Stimulated activated CD4-positive, alpha-beta T cell treated with anti-CD3 and anti-CD28 coated beads, Interleukin-15, amount 100 ng/mL, for 24 hours (primary cell): ENCODE measurements around the gene NR1D2.
"Not testable (repeated sequence)": the region's sequence is repeated elsewhere in the genome, so short reads cannot be mapped to it uniquely, and the experiment has no call there.

Experiments used
- DNase-seq: peaks from one replicate; pipeline ENCODE4 v3.0.0-alpha.2; 2020

The NR1D2 gene

GRCh38 chr3:23944861-23945662 is at the start of gene NR1D2:
Gene NR1D2 (plus strand): TSS chr3:23945286. CDS start chr3:23945579, 293 bp downstream.
- peak; percentile 83 for DNase-seq

DNA sequence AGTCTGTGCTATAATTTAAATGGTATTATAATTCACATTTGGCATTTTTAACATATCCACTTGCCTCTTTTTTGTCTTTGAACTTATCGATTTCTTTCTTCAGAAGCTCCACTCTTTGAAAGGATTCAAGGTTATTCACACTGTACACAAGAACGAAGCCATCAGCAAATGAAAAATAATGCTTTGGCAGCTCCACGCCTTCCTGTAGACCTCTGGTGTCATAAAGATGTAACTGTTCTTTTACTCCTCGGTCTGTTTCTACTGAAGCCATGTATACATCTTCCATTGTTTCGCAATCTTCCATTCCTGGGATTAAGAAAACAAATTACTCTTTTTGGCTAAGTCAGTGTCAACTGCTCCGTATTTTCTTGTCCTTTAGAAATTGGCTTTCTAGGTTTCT is 44.3 kb upstream of the NR1D2 start:
- DNase-seq = no peak

DNA sequence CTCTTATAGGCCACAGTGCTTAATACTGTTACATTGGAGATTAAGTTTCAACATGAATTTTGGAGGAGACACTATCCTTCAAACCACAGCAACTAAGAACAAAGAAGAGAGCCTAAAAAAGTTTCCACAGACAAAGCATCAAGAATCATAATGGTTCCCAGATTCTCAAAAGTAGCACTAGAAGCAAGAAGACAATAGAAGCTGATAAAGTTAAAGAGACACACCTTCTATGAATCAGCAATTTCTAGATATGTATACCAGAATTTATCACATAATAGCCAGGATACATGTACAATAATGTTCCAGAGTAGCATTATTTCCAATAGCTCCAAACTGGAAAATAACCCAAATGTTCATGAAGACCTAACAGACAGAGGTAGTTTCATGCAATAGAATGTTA is 40.5 kb upstream of the NR1D2 start:
- no peak for DNase-seq

- DNase-seq = no peak
These were observed 35.7 kb upstream of the NR1D2 start for GRCh38 chr3:23909341-23909740.

DNA sequence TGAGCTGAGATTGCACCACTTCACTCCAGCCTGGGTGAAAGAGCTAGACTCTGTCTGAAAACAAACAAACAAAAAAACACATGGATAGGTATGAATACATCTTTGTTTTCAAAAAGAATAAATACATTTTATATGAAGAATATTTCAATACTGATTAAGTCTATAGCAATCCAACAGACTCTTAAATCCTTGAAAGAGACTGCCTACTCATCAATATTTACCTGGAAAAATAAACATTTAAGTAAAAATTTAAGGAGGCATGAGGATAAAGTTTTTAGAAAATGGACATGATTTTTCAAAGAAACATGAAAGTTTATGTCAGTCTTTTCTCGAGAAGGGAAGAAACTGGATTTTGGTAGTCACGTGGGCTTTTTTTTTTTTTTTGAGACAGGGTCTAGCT is 33.7 kb upstream of the NR1D2 start:
- no peak for DNase-seq

GRCh38 chr3:23912335-23912734 is 32.8 kb upstream of the NR1D2 start:
- not testable (repeated sequence) for DNase-seq

DNA sequence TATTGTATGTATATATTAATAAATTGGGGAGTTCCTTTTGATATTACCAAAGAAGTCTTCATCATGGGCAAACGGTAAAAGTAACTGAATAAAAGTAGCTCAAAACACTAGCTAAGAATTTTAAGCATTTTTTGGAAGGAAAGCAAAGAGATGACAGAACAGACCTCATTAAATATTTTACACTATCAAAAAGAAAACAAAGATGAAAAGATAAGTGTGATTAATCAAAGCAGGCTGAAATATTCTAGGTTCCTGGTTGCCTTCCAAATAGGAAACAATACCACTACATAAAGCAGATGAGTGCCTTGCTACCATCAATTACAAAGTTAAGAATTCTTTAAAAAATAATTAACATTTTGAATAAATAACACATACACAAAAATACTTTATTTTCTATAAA is 31.9 kb upstream of the NR1D2 start:
- no peak for DNase-seq

- DNase-seq = no peak
These were observed 31.0 kb upstream of the NR1D2 start for GRCh38 chr3:23913873-23914743.

DNA sequence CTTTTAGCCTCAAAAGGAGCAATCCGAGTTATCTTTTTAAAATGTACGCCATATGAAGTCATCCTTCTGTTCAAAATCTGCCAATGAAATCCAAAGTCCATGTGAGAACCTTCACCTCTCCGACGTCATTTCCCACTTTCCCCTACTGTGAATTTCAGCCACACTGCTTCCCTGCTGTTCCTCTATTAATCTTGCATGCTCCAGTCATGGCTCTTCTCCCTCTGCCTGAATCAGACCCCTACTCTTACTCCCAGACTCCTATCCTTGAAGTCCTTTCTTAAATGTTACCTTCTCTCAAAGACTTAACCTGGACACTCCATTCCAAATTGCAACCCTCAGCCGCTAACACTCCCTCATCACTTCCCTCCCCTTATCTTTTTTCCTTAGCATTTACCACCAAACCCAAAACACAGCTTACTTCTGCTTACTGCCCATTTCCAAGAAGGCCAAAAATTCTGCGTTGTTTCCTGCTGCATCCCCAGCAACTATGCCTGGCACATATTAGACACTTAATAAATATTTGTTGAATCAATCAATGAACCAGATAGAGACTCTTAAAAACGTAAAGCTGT is 29.5 kb upstream of the NR1D2 start:
- no peak for DNase-seq

DNA sequence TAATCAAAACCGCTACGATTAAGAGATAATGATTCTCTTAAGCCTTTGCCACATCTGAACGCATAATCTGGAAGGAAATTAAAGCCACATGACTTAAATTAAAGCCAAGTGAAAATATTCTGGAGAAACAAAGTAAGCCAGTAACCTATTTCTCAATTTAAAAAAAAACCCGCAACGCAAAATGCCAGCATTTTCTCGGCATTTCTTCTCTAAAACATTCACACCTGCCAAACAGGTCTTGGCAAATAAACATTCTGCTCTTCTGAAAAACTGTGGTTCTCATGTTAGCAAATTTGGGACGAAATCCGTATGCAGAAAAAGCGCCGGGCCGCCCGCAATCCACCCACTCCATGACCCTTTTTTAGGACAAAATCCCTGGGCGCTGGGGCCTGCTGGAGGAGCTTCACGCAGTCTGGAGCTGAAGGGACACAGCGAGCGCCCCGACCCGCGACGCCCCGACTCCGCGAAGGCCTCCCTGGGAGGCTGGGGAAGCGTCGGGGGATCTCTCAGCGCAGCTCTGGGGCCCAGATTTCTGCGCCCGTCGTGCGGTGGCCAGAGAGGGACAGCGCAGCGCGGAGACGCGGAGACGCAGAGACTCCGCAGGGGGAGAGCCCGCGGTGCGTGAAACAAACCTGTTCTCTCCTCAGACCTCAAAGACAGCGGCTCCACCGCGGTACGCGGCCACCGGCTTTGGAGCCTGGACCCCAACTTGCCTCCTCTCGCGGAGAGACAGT is 28.8 kb upstream of the NR1D2 start:
- DNase-seq = no peak

DNA sequence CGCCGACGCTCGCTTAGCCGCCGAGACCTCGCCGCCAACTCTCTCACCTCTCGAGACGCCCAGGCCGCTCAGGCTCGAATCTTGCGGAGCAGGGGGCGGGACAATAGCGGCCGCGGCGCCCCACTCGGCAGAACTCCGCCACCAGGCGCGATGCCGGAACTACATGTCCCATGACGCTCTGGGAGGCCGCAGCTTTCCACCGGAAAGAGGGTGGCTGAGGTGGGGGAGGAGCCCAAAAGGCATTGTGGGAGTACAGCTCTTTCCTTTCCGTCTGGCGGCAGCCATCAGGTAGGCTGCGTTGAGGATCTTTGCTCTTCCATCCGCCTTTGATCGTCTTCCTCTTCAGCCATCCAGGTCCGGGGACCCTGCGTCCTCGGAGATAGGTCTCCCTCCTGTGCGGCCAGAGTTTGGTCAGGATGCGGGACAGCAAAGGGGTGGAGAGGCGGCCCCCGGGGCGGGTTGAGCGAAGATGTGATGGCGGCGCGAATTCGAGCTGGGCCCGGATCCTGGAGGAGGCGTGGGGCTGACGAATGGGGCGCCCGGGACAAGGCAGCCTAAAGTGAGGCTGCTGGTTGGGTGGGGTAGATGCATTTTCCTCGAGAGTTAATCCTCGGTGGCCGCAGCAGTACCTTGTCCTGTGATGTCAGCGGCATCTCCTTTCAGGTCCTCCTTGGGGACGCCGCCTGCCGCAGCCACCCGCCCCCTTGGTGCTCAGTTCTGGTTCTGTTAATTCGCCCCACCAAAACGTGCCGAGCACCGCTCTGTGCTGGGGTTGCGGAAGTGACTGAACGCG is 28.0 kb upstream of the NR1D2 start, which contains the start of the genes NKIRAS1 and RPL15:
Gene NKIRAS1, minus strand, starts transcription at position 105 of the 793 bp plus-strand sequence. CDS start 6,086 bp downstream, outside the sequence.
Gene RPL15, plus strand, starts transcription at position 247 of the 793 bp plus-strand sequence. CDS start 728 bp downstream, outside the sequence.
- peak; percentile 98 for DNase-seq

DNA sequence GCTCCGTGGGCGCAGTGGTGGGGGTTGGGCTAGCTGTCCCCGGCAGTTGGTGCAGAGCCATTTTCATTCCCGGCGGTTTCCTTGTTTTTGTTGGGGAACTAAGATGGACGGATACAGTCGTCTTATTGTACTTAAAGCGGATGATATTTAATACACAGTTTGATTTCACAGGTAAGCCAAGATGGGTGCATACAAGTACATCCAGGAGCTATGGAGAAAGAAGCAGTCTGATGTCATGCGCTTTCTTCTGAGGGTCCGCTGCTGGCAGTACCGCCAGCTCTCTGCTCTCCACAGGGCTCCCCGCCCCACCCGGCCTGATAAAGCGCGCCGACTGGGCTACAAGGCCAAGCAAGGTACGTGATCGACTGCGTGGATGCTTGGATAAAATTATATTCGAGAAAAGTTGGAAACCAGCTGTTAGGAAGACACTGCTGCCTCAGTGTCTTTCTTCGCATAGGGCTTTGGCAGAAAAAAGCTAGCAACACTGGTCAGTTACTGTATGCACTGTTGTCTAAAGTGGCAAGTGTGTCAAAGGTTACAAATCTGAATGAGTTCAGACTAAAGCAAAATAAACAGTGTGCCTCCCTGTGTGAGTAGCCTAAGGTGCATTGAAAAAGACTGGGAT is 27.3 kb upstream of the NR1D2 start:
- DNase-seq = not testable (repeated sequence)

GRCh38 chr3:23918331-23918730 is 26.8 kb upstream of the NR1D2 start:
- not testable (repeated sequence) for DNase-seq

DNA sequence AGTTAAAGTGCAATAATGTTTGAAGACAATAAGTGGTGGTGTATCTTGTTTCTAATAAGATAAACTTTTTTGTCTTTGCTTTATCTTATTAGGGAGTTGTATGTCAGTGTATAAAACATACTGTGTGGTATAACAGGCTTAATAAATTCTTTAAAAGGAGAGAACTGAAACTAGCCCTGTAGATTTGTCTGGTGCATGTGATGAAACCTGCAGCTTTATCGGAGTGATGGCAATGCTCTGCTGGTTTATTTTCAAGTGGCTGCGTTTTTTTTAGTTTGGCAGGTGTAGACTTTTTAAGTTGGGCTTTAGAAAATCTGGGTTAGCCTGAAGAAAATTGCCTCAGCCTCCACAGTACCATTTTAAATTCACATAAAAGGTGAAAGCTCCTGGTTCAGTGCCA is 25.5 kb upstream of the NR1D2 start:
- no peak for DNase-seq

DNA sequence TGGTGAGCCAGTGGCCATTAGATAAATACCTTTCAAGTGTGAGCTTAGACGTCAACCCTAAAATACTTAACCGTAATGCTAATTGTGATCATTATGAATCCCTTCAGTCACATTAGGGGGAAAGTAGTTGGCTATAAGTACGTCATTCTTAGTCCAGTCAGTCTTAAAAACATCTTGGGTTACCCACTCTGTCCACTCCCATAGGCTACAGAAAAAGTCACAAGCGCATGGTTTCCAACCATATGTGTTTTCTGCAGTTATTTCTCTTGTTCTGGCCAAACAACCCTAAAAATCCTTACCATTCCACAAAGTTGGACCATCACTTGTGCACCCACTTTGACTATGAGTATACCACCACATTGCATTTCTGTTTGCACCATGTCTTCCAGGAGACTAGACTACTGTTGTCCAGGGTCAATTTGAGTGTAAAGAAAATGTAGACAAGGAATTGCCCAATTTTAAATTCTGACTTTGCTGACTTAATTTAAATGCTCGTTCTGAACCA is 24.9 kb upstream of the NR1D2 start:
- no peak for DNase-seq

GRCh38 chr3:23921052-23921511 is 24.0 kb upstream of the NR1D2 start:
- no peak for DNase-seq

DNA sequence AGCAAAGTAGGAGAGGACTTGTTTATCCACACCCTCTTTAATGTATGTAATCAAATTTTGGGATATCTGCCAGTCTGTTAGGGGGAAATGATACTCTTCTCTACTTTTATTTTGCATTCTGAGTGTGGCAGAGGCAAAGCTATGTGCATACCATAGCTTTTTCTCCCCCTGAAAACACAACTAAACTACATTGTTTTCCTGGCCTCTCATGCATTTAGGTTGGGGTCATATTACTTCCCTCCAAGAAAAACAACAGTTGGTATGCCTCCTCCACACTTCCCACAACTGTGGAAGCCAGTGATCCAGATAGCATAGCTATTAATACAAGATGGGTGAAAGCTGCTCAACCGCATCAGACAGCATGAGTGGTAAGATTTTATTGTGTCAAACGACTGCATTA is 21.3 kb upstream of the NR1D2 start:
- no peak for DNase-seq

DNA sequence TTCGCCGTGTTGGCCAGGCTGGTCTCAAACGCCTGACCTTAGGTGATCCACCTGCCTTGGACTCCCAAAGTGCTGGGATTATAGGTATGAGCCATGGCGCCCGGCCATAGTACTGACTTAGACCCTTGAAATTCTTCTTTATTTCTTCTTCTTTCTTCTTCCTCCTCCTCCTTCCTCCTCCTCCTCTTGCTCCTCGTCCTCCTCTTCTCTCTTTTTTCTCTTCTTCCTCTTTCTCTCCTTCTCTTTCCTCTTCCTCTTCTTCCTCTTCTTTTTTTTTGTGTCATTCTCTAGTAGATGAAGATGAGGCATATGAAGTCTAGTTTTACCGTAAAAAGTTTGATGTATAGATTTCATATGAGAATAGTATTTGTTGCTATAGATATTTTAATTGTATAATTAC is 18.8 kb upstream of the NR1D2 start:
- no peak for DNase-seq

- DNase-seq = no peak
These were observed 18.4 kb upstream of the NR1D2 start for GRCh38 chr3:23926736-23927135.

- DNase-seq = no peak
These were observed 16.6 kb upstream of the NR1D2 start for GRCh38 chr3:23928524-23928923.

DNA sequence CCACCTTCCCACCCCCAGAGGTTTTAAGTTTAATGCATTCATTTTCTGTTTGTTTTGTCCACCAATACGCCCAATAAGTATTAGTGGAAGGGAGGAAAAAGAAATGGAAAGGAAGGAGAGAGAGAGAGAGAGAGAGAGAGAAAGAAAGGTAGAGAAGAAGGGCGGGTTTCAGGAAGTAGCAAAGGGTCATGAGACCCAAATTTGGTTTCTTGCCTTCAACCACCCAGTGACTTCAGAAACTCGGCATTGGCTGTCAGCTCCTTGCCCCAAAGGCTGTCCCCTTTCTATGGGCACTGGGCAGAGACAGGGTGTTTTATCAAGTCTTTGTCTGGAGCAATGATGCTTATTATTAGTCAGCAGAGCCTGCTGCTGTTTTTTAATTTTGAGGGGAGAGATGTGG is 13.5 kb upstream of the NR1D2 start:
- DNase-seq = no peak
